ENCODE results near the gene TAS1R2. TPM values are rescaled to one million over a fixed set of nuclear protein-coding genes. Genes with fewer than 3 reads are reported as not detected.

Gene TAS1R2
- total and polyA plus RNA-seq, 2 of the 8 experiments (the other 6 are each of a cell fraction or from before 2014, with no cell fraction given), result not detected

DNA sequence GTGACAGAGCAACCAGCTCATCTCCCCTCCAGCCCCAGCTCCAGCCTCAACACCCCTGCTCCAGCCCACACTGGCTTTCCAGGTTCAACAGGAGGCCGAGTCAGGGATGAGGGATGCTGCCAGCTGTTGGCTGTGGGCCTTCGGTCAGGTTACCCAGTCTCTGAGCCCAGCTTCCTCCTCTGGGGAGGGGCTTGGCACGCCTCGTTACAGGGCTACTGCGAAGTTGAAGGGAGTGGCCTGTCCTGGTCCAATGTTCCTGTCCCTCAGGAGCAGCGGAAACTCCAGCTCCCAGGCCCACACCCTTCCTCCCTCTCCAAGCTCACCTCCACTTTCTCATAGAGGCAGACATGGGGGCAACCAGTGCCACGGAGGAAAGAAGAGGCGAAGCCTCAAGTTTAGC lies 15.1 kb upstream of the TAS1R2 start:
- Histone ChIP-seq H2BK120ac (replicated peaks; ENCODE audit: low read depth, low read length) (no peak overlapping the region), H2AFZ (ENCODE audit: low read length) (no peak overlapping the region), H2AK5ac (ENCODE audit: low read depth, low read length) (no peak overlapping the region), H3K4me2 (ENCODE audit: insufficient read depth in 1 of 2, low read depth in 2 of 2, low read length in 2 of 2) (no peak overlapping the region), H3K79me2 (ENCODE audit: control insufficient read depth in 1 of 2, insufficient read depth in 2 of 2, low read length in 2 of 2) (no peaks in the 10 kb centered on the region), H3K27ac (ENCODE audit: low read depth, low read length) (no peak overlapping the region), H2BK15ac (ENCODE audit: low read length) (no peak overlapping the region), H3K9ac (replicated peaks in 1 of 4; ENCODE audit: extremely low read depth in 1 of 4, low read depth in 3 of 4, low read length in 3 of 4) (no peak overlapping the region), H3K27me3 (replicated peaks in 1 of 4; ENCODE audit: control insufficient read depth in 3 of 4, extremely low read depth in 1 of 4, insufficient read depth in 3 of 4, low read length in 3 of 4) (no peaks in the 10 kb centered on the region), H3K4ac (replicated peaks; ENCODE audit: insufficient read length, low read depth, low read length) (no peak overlapping the region), H4K91ac (replicated peaks; ENCODE audit: insufficient read length, low read length) (no peak overlapping the region), H3K36me3 (ENCODE audit: control insufficient read depth in 2 of 4, insufficient read depth in 4 of 4, low read length in 3 of 4) (no peaks in the 10 kb centered on the region; a peak in 2 of 8 replicates), H3K18ac (ENCODE audit: extremely low read depth, low read length) (no peak overlapping the region), H3K4me1 (replicated peaks in 1 of 4; ENCODE audit: control insufficient read depth in 3 of 4, insufficient read depth in 4 of 4, low read length in 3 of 4) (peaks cover 0 to 3% (median 2%) of the 10 kb centered on the region in 4 experiments; a peak in 2 of 7 replicates), H4K8ac (ENCODE audit: extremely low read depth, insufficient read depth, low read length) (no peak overlapping the region; the same call in 1 of the 2 replicates), H3K23me2 (ENCODE audit: low read depth, low read length) (no peaks in the 10 kb centered on the region), H3K14ac (ENCODE audit: insufficient read length) (no peak overlapping the region), H3K23ac (ENCODE audit: insufficient read length) (no peak overlapping the region), H2BK5ac (ENCODE audit: low read depth, low read length) (no peak overlapping the region), H2BK20ac (ENCODE audit: low read length) (no peak overlapping the region), H4K5ac (ENCODE audit: insufficient read length, low read depth, low read length) (no peak overlapping the region), H3K4me3 (ENCODE audit: extremely low read depth in 1 of 4, insufficient read depth in 2 of 4, low read depth in 3 of 4, low read length in 4 of 4) (no peak overlapping the region), H3K9me3 (ENCODE audit: insufficient read depth in 2 of 2, low read depth in 1 of 2, low read length in 1 of 2) (no peaks in the 10 kb centered on the region), H2BK12ac (ENCODE audit: low read depth, low read length) (no peak overlapping the region), H3K56ac (replicated peaks; ENCODE audit: insufficient read length, low read depth, low read length) (no peak overlapping the region), H4K20me1 (replicated peaks in 1 of 2; ENCODE audit: control insufficient read depth in 1 of 2, insufficient read depth in 2 of 2, low read length in 2 of 2) (peaks cover 2 to 4% of the 10 kb centered on the region in 2 experiments), H3K79me1 (ENCODE audit: low read depth, low read length) (no peaks in the 10 kb centered on the region)
- WGBS, 2 experiments (ENCODE audit: extremely low coverage in 1 of 2, insufficient coverage in 1 of 2, insufficient read length in 1 of 2, insufficient replicate concordance in 2 of 2, low coverage in 1 of 2, low lambda C conversion rate in 2 of 2, missing lambda C conversion rate in 1 of 2), result 92% methylated on average over 8 of the region's 8 CpGs; no CpG with 5 or more reads in 1 of the 2 experiments
- FAIRE-seq (no peak), DNase-seq (ENCODE audit: low read depth in 1 of 2, low spot score in 2 of 2) (no peak)
- POLR2A ChIA-PET (ENCODE audit: partially characterized antibody), result no interaction called here
- TF ChIP-seq TAF1 (IDR thresholded peaks at IDR 0.05; ENCODE audit: low read depth, low read length) (no peak), CBX8 (IDR thresholded peaks at IDR 0.05; ENCODE audit: borderline replicate concordance, low read depth, low read length) (no peak), KDM4A (IDR thresholded peaks at IDR 0.05; ENCODE audit: low read depth, low read length, severe bottlenecking) (no peak), TBP (IDR thresholded peaks at IDR 0.05; ENCODE audit: low read depth, low read length) (no peak), KDM5A (IDR thresholded peaks at IDR 0.05; ENCODE audit: low read length) (no peak), FOSL1 (IDR thresholded peaks at IDR 0.05; ENCODE audit: insufficient read depth, low read depth, low read length) (no peak), SP4 (IDR thresholded peaks at IDR 0.05; ENCODE audit: low read length) (no peak), NANOG (IDR thresholded peaks at IDR 0.05; ENCODE audit: insufficient read depth, low read depth, low read length, poor library complexity, severe bottlenecking) (no peak), JUND (IDR thresholded peaks at IDR 0.05; ENCODE audit: low read length) (no peak), RFX5 (IDR thresholded peaks at IDR 0.05; ENCODE audit: borderline replicate concordance, low read depth, low read length) (no peak)
- TF ChIP-seq, protein P1, sequence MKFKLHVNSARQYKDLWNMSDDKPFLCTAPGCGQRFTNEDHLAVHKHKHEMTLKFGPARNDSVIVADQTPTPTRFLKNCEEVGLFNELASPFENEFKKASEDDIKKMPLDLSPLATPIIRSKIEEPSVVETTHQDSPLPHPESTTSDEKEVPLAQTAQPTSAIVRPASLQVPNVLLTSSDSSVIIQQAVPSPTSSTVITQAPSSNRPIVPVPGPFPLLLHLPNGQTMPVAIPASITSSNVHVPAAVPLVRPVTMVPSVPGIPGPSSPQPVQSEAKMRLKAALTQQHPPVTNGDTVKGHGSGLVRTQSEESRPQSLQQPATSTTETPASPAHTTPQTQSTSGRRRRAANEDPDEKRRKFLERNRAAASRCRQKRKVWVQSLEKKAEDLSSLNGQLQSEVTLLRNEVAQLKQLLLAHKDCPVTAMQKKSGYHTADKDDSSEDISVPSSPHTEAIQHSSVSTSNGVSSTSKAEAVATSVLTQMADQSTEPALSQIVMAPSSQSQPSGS (IDR thresholded peaks at IDR 0.05; ENCODE audit: low read length), result no peak
- CTCF ChIA-PET (ENCODE audit: partially characterized antibody), result interaction anchor here (0.7 to 5.6 kb wide), 40 partner anchors 9 to 578 kb away, joined by 3 to 52 read pairs (median 6); partner anchors contain the start of gene ALDH4A1
